ENCODE results near the gene PAM16. TPM values are rescaled to one million over a fixed set of nuclear protein-coding genes. Genes with fewer than 3 reads are reported as not detected.

The PAM16 gene
- total RNA-seq, 2 experiments from 2014 or later, result 67.8 to 71.3 TPM

DNA sequence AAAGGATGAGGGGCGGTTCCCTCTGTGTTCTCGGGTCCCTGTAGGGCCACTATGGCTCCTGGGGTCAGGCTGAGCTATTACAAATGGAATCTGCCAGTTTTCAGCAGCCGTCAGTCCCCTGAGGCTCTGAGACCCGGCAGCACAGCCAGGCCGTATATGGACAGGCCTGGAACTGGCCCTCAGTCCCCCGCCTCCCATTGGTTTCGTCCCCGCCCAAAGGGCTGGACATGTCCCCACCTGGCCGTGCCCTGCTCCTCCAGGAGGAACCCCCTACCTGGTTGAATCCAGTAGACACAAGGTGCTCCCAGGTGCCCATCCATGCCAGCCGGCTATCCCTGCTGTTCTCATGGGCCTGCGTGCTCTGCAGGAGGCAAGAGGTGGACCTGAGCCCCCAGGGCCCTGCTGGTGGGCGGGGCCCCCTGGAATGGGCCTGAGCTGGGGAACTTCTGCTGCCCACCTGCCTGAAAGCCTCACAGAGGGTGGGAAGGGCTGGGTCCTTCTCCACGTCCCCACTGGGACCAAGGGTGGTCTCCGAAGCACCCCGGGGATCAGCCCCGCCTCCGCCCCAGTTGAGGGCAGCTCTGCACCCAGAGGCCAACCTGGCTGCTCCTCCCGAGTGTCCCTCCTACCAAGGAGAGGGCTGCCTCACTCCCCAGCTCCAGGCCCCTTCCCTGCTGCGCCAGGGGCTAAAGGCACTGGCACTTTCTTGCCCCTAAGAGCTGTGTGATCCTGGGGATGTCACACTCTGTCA, 37.3 kb upstream of the PAM16 start:
- CTCF ChIA-PET, result interaction anchor here (1.1 kb wide), 1 partner anchor 15 kb away, joined by 3 read pairs; no protein-coding TSS in a partner anchor
- Mint-ChIP-seq H3K36me3 (ENCODE audit: low read depth) (no peaks in the 10 kb centered on the region), H3K9me3 (no peaks in the 10 kb centered on the region), H3K27me3 (ENCODE audit: low read depth) (no peaks in the 10 kb centered on the region), H3K4me1 (ENCODE audit: low read depth) (no peaks in the 10 kb centered on the region), H3K27ac (no peak overlapping the region), H3K4me3 (no peak overlapping the region)
- no peak for DNase-seq
- intact Hi-C loops (cut with micrococcal nuclease), result no loop called here

GRCh38 chr16:4387781-4388180, 36.7 kb upstream of the PAM16 start:
- intact Hi-C loops (cut with micrococcal nuclease), result no loop called here
- CTCF ChIA-PET, result no interaction called here
- Mint-ChIP-seq H3K36me3 (ENCODE audit: low read depth) (no peaks in the 10 kb centered on the region), H3K9me3 (no peaks in the 10 kb centered on the region), H3K27ac (no peak overlapping the region), H3K27me3 (ENCODE audit: low read depth) (no peaks in the 10 kb centered on the region), H3K4me3 (no peak overlapping the region), H3K4me1 (ENCODE audit: low read depth) (no peaks in the 10 kb centered on the region)
- DNase-seq, result no peak

DNA sequence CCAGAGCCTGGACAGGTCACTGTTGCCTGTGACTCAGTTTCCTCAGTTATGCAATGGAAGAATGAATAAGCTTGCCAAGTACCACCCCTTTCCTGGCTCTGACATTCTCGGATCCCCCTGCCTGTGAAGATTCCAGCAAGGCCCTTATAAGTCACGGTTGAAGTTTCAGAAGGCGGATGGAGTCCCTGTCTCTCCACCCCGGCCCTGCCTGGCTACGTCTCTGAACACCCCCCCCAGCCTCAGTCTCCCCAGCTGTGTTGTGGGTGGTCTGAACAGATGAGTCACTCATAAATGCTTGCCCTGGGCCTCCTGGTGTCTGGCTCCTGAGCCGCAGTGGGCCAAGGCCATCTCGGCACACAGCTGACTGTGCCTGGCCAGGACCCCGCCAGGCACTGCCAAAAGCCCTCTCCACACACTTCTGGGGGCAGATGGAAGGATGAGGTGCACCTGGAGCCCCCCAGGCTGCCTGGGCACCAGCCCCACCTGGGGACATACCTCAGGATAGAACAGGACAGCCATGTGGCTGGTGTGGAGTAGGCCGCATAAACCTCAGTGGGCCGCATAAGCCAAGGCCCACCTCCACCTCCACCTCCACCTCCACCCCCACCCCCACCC, 35.9 kb upstream of the PAM16 start:
- DNase-seq, result no peak
- Mint-ChIP-seq H3K9me3 (no peaks in the 10 kb centered on the region), H3K27me3 (ENCODE audit: low read depth) (no peaks in the 10 kb centered on the region), H3K27ac (no peak overlapping the region), H3K4me3 (no peak overlapping the region), H3K4me1 (ENCODE audit: low read depth) (no peaks in the 10 kb centered on the region), H3K36me3 (ENCODE audit: low read depth) (no peaks in the 10 kb centered on the region)
- CTCF ChIA-PET, result no interaction called here
- intact Hi-C loops (cut with micrococcal nuclease), result no loop called here

DNA sequence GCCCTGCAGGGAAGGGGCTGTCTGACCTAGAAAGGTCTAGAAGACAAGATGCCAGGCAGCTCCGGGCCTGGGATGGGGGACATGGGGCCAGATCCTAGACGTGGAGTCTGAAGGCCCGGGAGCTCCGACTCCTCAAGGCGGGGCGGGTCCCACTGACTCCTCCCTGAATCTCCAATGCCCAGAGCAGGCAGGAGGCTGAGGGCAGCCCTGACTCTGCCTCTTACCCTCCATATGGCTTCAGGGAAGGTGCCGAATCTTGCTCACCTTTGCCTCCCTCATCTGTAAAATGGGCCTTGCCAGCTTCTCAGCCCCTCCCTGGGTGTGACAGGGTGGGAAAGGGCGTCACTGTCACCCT, 35.3 kb upstream of the PAM16 start:
- no peak for DNase-seq
- H3K9me3 Mint-ChIP-seq, result no peaks in the 10 kb centered on the region
- CTCF ChIA-PET, result no interaction called here
- no peak overlapping the region for H3K27ac Mint-ChIP-seq
- H3K27me3 Mint-ChIP-seq (ENCODE audit: low read depth), result no peaks in the 10 kb centered on the region
- H3K4me1 Mint-ChIP-seq (ENCODE audit: low read depth), result no peaks in the 10 kb centered on the region
- intact Hi-C loops (cut with micrococcal nuclease), result no loop called here
- H3K36me3 Mint-ChIP-seq (ENCODE audit: low read depth), result no peaks in the 10 kb centered on the region
- no peak overlapping the region for H3K4me3 Mint-ChIP-seq

DNA sequence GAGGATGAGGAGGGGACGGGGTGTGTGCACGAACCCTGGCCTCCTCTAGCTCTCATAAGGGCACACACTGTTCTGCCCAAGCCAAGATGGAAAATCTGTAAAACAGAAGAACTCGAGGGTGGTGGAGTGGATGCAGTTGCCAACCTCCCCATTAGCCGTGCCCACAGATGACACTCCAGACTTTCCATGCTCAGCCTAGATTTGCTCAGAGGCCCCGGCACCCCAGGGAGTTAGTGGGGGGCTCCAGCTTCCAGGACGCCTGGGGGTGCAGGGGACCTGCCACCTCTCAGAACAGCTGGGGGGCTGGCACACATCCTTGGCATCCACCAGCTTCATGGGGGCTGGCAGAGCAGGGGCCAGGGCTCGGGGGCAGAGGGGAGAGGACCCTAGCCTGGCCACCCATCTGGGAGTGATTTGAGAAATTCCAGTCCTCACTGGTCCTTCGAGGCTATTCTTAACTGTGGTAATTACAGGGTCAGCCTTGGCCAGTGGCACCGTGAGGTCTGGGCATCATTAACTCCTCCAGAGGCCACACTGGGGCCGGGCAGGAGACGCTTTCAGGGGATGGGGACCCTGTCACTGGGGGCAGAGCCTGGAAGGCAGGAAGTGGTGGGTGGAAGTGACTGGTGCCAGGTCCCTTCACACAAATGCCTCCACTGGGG, 34.8 kb upstream of the PAM16 start:
- Mint-ChIP-seq H3K4me3 (no peak overlapping the region), H3K4me1 (ENCODE audit: low read depth) (no peaks in the 10 kb centered on the region), H3K9me3 (no peaks in the 10 kb centered on the region), H3K27me3 (ENCODE audit: low read depth) (no peaks in the 10 kb centered on the region), H3K36me3 (ENCODE audit: low read depth) (no peaks in the 10 kb centered on the region), H3K27ac (no peak overlapping the region)
- CTCF ChIA-PET, result no interaction called here
- intact Hi-C loops (cut with micrococcal nuclease), result no loop called here
- DNase-seq, result no peak

GRCh38 chr16:4385066-4385788, 34.1 kb upstream of the PAM16 start:
- Mint-ChIP-seq H3K27ac (no peak overlapping the region), H3K36me3 (ENCODE audit: low read depth) (no peaks in the 10 kb centered on the region), H3K9me3 (no peaks in the 10 kb centered on the region), H3K4me1 (ENCODE audit: low read depth) (no peaks in the 10 kb centered on the region), H3K4me3 (no peak overlapping the region), H3K27me3 (ENCODE audit: low read depth) (no peaks in the 10 kb centered on the region)
- CTCF ChIA-PET, result no interaction called here
- intact Hi-C loops (cut with micrococcal nuclease), result no loop called here
- DNase-seq, result no peak

DNA sequence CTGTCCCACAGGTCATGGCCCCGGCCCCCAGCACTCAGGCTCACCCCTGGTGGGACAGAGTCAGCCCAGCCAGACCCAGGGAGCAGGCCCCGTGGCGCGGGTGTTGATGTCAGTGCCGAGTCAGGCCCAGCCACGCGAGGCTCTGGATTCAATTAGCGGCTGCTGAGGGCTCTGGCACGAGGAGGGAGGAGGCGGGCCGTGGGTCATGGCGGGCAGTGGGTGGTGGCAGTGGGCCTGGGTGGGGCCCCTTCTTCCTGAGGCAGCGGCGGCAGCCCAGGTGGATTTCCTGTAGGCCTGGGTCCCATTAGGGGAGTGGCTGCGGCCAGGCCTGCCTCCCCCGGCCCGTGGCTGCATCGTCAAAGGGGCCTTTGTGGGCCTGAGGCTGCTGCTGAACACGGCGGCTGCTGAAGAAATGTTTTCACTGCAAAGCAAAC, 33.4 kb upstream of the PAM16 start:
- Mint-ChIP-seq H3K4me1 (ENCODE audit: low read depth) (no peaks in the 10 kb centered on the region), H3K9me3 (no peaks in the 10 kb centered on the region), H3K36me3 (ENCODE audit: low read depth) (no peaks in the 10 kb centered on the region), H3K4me3 (no peak overlapping the region), H3K27ac (no peak overlapping the region), H3K27me3 (ENCODE audit: low read depth) (no peaks in the 10 kb centered on the region)
- intact Hi-C loops (cut with micrococcal nuclease), result no loop called here
- CTCF ChIA-PET, result interaction anchor here (1.0 kb wide), 1 partner anchor 25 kb away, joined by 3 read pairs; no protein-coding TSS in a partner anchor
- no peak for DNase-seq

DNA sequence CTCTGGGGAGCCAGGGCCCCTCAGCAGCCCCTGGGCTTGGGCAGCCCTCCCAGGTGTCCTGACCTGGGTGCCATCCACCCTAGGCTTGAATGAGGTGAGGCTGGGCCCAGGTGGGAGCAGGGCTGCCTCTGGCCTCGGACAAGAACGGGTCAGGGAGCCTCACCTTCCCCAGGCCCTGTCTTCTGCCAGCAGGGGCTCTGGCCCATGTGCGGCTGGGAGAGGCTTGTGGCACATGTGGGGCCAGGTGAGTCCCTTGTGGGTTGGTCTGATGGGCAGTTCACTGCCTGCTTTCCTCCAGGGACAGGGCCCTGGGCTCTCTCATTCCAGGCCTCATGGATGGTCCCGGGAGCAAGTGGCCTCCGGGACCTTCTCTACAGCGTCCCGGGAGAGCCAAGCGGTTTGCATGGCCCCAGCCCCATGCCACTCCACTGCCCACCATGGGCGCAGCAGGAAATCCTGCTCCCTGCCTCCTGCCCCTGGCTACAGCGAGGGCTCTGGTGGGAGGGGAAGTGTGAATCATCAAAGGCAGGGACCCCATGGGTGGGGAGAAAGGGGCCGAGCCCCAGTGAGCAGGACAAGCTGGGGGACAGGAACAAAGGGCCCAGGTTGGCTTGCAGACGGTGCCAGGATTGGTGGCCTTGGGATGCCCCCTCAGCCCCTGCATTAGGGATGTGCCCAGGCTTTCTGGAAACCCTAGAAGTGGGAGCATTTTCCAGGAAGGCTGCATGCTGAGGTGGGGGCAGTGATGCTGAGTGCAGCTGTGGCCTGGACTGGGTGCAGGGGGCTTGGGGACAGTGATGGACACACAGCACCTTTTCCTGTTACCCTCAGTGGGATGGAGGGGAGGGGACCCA, 32.7 kb upstream of the PAM16 start:
- Mint-ChIP-seq H3K36me3 (ENCODE audit: low read depth) (no peaks in the 10 kb centered on the region), H3K4me3 (no peak overlapping the region), H3K4me1 (ENCODE audit: low read depth) (no peaks in the 10 kb centered on the region), H3K9me3 (no peaks in the 10 kb centered on the region), H3K27me3 (ENCODE audit: low read depth) (no peaks in the 10 kb centered on the region), H3K27ac (no peak overlapping the region)
- CTCF ChIA-PET, result interaction anchor here (1.0 kb wide), 1 partner anchor 24 kb away, joined by 3 read pairs; no protein-coding TSS in a partner anchor
- no peak for DNase-seq
- intact Hi-C loops (cut with micrococcal nuclease), result no loop called here

- Mint-ChIP-seq H3K27ac (no peak overlapping the region), H3K4me1 (ENCODE audit: low read depth) (no peaks in the 10 kb centered on the region), H3K4me3 (no peak overlapping the region), H3K9me3 (no peaks in the 10 kb centered on the region), H3K27me3 (ENCODE audit: low read depth) (no peaks in the 10 kb centered on the region), H3K36me3 (ENCODE audit: low read depth) (no peaks in the 10 kb centered on the region)
- DNase-seq, result no peak
- intact Hi-C loops (cut with micrococcal nuclease), result no loop called here
- CTCF ChIA-PET, result no interaction called here
Observed at GRCh38 chr16:4382795-4383357, 31.8 kb upstream of the PAM16 start.

- H3K4me1 Mint-ChIP-seq (ENCODE audit: low read depth), result no peaks in the 10 kb centered on the region
- intact Hi-C loops (cut with micrococcal nuclease), result no loop called here
- H3K4me3 Mint-ChIP-seq, result no peak overlapping the region
- no peak overlapping the region for H3K27ac Mint-ChIP-seq
- H3K27me3 Mint-ChIP-seq (ENCODE audit: low read depth), result no peaks in the 10 kb centered on the region
- DNase-seq, result no peak
- CTCF ChIA-PET, result interaction anchor here (0.9 to 1.1 kb wide), 2 partner anchors 21 to 22 kb away, joined by 3 to 5 read pairs; no protein-coding TSS in a partner anchor
- H3K36me3 Mint-ChIP-seq (ENCODE audit: low read depth), result no peaks in the 10 kb centered on the region
- H3K9me3 Mint-ChIP-seq, result no peaks in the 10 kb centered on the region
Observed at GRCh38 chr16:4381935-4382794, 31.0 kb upstream of the PAM16 start.

Data from activated naive CD4-positive, alpha-beta T cell treated with anti-CD3 and anti-CD28 coated beads for 36 hours (primary cell).